HCT116 (cell line): ENCODE measurements around the gene ANGPT4.
"Not testable (repeated sequence)": the region's sequence is repeated elsewhere in the genome, so short reads cannot be mapped to it uniquely, and the experiment has no call there.

ENCODE experiments used
- CEBPB ChIP-seq: IDR thresholded peaks from 2 replicates; pipeline ENCODE4 v1.6.1; 2012; ENCODE audit warnings: low read depth
- CTCF ChIP-seq, 3 experiments: fragments of 200-600 bp in 1 of 3; sonication (generic) in 1 of 3; IDR thresholded peaks in 2 of 3; conservative IDR thresholded peaks in 1 of 3; 2 replicates each; pipeline ENCODE4 v1.5.1; 2012 to 2017; ENCODE audit warnings: low read depth in 2 of 3, low read length in 2 of 3, antibody characterized with exemption in 1 of 3, borderline replicate concordance in 1 of 3, control low read depth in 1 of 3, mild to moderate bottlenecking in 1 of 3, mixed read lengths in 1 of 3, mixed run types in 1 of 3, moderate library complexity in 1 of 3; ENCODE audit not compliant: insufficient read depth in 1 of 3
- ELF1 ChIP-seq: IDR thresholded peaks from 2 replicates; pipeline ENCODE4 v1.6.1; 2012; ENCODE audit warnings: low read depth, borderline replicate concordance
- EZH2 ChIP-seq: fragments of 200-600 bp; sonication (generic); IDR thresholded peaks from 2 replicates; pipeline ENCODE4 v1.6.1; 2017; ENCODE audit warnings: antibody characterized with exemption, mixed run types
- POLR2A ChIP-seq: IDR thresholded peaks from 2 replicates; pipeline ENCODE4 v1.7.0; 2011; ENCODE audit warnings: borderline replicate concordance; ENCODE audit not compliant: insufficient read depth, insufficient read length; ENCODE audit errors: extremely low read depth
- POLR2AphosphoS5 ChIP-seq: IDR thresholded peaks from 2 replicates; pipeline ENCODE4 v1.6.1; 2011; ENCODE audit warnings: mild to moderate bottlenecking, low read depth, low read length, moderate library complexity
- TF ChIP-seq, protein P1 (sequence below): IDR thresholded peaks from 2 replicates; pipeline ENCODE4 v1.6.1; 2012; ENCODE audit warnings: low read depth

DNA sequence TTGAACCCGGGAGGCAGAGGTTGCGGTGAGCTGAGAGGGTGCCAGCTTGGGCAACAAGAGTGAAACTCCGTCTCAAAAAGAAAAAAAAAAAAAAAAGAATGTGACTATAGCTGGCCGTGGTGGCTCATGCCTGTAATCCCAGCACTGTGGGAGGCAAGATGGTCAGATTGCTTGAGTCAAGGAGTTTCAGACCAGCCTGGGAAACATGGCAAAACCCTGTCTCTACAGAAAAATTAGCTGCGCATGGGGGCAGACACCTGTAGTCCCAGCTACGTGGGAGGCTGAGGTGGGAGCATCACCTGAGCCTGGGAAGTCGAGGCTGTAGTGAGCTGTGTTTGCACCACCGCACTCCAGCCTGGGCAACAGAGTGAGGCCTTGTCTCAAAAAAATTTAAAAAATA, 88.2 kb downstream of the ANGPT4 start:
- TF ChIP-seq CTCF (IDR thresholded peaks at IDR 0.05 in 2 of 3, conservative IDR thresholded peaks at IDR 0.05 in 1 of 3; ENCODE audit: borderline replicate concordance in 1 of 3, insufficient read depth in 1 of 3, low read depth in 2 of 3, low read length in 2 of 3); CEBPB; POLR2AphosphoS5; POLR2A; ELF1; EZH2: not testable (repeated sequence)
- TF ChIP-seq, protein P1, sequence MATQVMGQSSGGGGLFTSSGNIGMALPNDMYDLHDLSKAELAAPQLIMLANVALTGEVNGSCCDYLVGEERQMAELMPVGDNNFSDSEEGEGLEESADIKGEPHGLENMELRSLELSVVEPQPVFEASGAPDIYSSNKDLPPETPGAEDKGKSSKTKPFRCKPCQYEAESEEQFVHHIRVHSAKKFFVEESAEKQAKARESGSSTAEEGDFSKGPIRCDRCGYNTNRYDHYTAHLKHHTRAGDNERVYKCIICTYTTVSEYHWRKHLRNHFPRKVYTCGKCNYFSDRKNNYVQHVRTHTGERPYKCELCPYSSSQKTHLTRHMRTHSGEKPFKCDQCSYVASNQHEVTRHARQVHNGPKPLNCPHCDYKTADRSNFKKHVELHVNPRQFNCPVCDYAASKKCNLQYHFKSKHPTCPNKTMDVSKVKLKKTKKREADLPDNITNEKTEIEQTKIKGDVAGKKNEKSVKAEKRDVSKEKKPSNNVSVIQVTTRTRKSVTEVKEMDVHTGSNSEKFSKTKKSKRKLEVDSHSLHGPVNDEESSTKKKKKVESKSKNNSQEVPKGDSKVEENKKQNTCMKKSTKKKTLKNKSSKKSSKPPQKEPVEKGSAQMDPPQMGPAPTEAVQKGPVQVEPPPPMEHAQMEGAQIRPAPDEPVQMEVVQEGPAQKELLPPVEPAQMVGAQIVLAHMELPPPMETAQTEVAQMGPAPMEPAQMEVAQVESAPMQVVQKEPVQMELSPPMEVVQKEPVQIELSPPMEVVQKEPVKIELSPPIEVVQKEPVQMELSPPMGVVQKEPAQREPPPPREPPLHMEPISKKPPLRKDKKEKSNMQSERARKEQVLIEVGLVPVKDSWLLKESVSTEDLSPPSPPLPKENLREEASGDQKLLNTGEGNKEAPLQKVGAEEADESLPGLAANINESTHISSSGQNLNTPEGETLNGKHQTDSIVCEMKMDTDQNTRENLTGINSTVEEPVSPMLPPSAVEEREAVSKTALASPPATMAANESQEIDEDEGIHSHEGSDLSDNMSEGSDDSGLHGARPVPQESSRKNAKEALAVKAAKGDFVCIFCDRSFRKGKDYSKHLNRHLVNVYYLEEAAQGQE, result not testable (repeated sequence)
